Left lung (tissue), 10 donors: ENCODE measurements around the gene HOMER3. TPM values are rescaled to one million over a fixed set of nuclear protein-coding genes. Genes with fewer than 3 reads are reported as not detected.

Experiments used
- ATAC-seq: fragments of 200-7000 bp; cut with Tn5 transposase; one replicate; pipeline ENCODE4 v1.9.1; 2020; ENCODE audit warnings: moderate library complexity
- DNase-seq, 4 donors: peaks; one replicate each; pipeline ENCODE4 v3.0.0-alpha.2; 2013 to 2020
- H3K27ac ChIP-seq, 2 donors: fragments of 200-600 bp; sonication (generic) in 1 of 2; one replicate each; pipeline versions ENCODE4 v1.5.0 to v1.8.0; 2020 to 2021
- H3K27me3 ChIP-seq, 2 donors: fragments of 200-600 bp; sonication (generic) in 1 of 2; one replicate each; pipeline versions ENCODE4 v1.5.0 to v1.8.0; 2020 to 2021
- H3K36me3 ChIP-seq, 2 donors: fragments of 200-600 bp; sonication (generic) in 1 of 2; one replicate each; pipeline versions ENCODE4 v1.5.0 to v1.8.0; 2020 to 2021
- H3K4me1 ChIP-seq, 2 donors: fragments of 200-600 bp; one replicate each; pipeline ENCODE4 v1.8.0; 2021
- H3K4me3 ChIP-seq, 2 donors: fragments of 200-600 bp; sonication (generic) in 1 of 2; one replicate each; pipeline versions ENCODE4 v1.5.0 to v1.8.0; 2020 to 2021; ENCODE audit warnings: mild to moderate bottlenecking in 1 of 2
- H3K9me3 ChIP-seq, 2 donors: fragments of 200-600 bp; sonication (generic) in 1 of 2; one replicate each; pipeline versions ENCODE4 v1.5.0 to v1.8.0; 2020 to 2021
- CTCF ChIP-seq, 2 donors: fragments of 200-600 bp; sonication (generic) in 1 of 2; IDR thresholded peaks; one replicate each; pipeline versions ENCODE4 v1.5.0 to v1.8.0; 2021; ENCODE audit warnings: antibody characterized with exemption in 2 of 2
- intact Hi-C, 2 donors: fragments of 100-400 bp; cut with DNase I; formaldehyde crosslinking; loops; one replicate each; pipeline versions ENCODE4 v1.11.2 to v1.14.2; 2022
- polyA plus RNA-seq, 6 donors: library from polyadenylated mRNA; unstranded; fragments of 120-200 nt; gene quantifications; one replicate each; pipeline ENCODE4 v1.2.1, GENCODE V29; 2013; ENCODE audit not compliant: insufficient read length in 6 of 6
- total RNA-seq, 2 donors: library from RNA; stranded (reverse); fragmentation: NEBNext Ultra II Directional; extraction: Animal tissue kit (Norgen Biotek cat#: 25700); gene quantifications; one replicate each; pipeline ENCODE4 v1.2.1, GENCODE V29; 2021
- donor health status: DM: no; HTN: yes; CAD: no.
- donor health status: DM: no; HTN: no; CAD: no.

Gene HOMER3
- total and polyA plus RNA-seq, 8 donors: 27.6 to 68.0 (median 53.0) TPM

- Histone ChIP-seq H3K36me3 (peaks cover 0 to 1% of the 10 kb centered on the region in 2 donors), H3K4me1 (peaks cover 4 to 29% of the 10 kb centered on the region in 2 donors), H3K27me3 (no peaks in the 10 kb centered on the region), H3K9me3 (no peaks in the 10 kb centered on the region), H3K4me3 (no peak overlapping the region), H3K27ac (peak overlapping the region; percentile 48 to 85)
- ATAC-seq (peak; percentile 8), DNase-seq (peak in 2 of 4 donors; percentile 39 to 58)
- intact Hi-C loops: no loop called here
- TF ChIP-seq CTCF (IDR thresholded peaks at IDR 0.05): no peak
Measured at GRCh38 chr19:18985257-18985656, 44.2 kb upstream of the HOMER3 start.

- H3K27me3 ChIP-seq: no peaks in the 10 kb centered on the region
- H3K4me3 ChIP-seq: no peak overlapping the region
- ATAC-seq (no peak), DNase-seq (no peak)
- no peaks in the 10 kb centered on the region for H3K9me3 ChIP-seq
- no peaks in the 10 kb centered on the region for H3K36me3 ChIP-seq
- peaks cover 4 to 29% of the 10 kb centered on the region in 2 donors for H3K4me1 ChIP-seq
- no peak for TF ChIP-seq CTCF (IDR thresholded peaks at IDR 0.05)
- no peak overlapping the region for H3K27ac ChIP-seq
- intact Hi-C loops: no loop called here
Measured at GRCh38 chr19:18984251-18984650, 43.2 kb upstream of the HOMER3 start.

GRCh38 chr19:18982669-18983068 is 41.7 kb upstream of the HOMER3 start:
- no peak for ATAC-seq
- no peak for TF ChIP-seq CTCF (IDR thresholded peaks at IDR 0.05)
- Histone ChIP-seq H3K27ac (no peak overlapping the region), H3K4me1 (peaks cover 4 to 29% of the 10 kb centered on the region in 2 donors), H3K27me3 (no peaks in the 10 kb centered on the region), H3K9me3 (no peaks in the 10 kb centered on the region), H3K36me3 (no peaks in the 10 kb centered on the region), H3K4me3 (no peak overlapping the region)
- DNase-seq: no peak
- intact Hi-C loops: no loop called here

GRCh38 chr19:18980432-18981020 is 39.5 kb upstream of the HOMER3 start:
- Histone ChIP-seq H3K27ac (no peak overlapping the region), H3K9me3 (no peaks in the 10 kb centered on the region), H3K27me3 (no peaks in the 10 kb centered on the region), H3K36me3 (no peaks in the 10 kb centered on the region), H3K4me1 (peaks cover 2 to 15% of the 10 kb centered on the region in 2 donors), H3K4me3 (no peak overlapping the region)
- no peak for ATAC-seq
- no peak for DNase-seq
- no peak for TF ChIP-seq CTCF (IDR thresholded peaks at IDR 0.05)
- intact Hi-C loops: no loop called here

GRCh38 chr19:18978616-18979015 is 37.6 kb upstream of the HOMER3 start:
- Histone ChIP-seq H3K4me3 (no peak overlapping the region), H3K4me1 (peaks cover 0 to 13% of the 10 kb centered on the region in 2 donors), H3K9me3 (no peaks in the 10 kb centered on the region), H3K36me3 (no peaks in the 10 kb centered on the region), H3K27me3 (no peaks in the 10 kb centered on the region), H3K27ac (no peak overlapping the region)
- no peak for ATAC-seq
- no peak for TF ChIP-seq CTCF (IDR thresholded peaks at IDR 0.05)
- intact Hi-C loops: no loop called here
- no peak for DNase-seq
